Measurements from ENCODE around the gene CACNG3. TPM values are rescaled to one million over a fixed set of nuclear protein-coding genes. Genes with fewer than 3 reads are reported as not detected.

Gene CACNG3
- total RNA-seq, 1 donor: not detected

GRCh38 chr16:24372824-24373223, 116.7 kb downstream of the CACNG3 start:
- Histone ChIP-seq H3K9me3 (ENCODE audit: low read depth, low read length) (peaks cover 2% of the 10 kb centered on the region), H4K20me1 (ENCODE audit: insufficient read depth, low read length) (no peaks in the 10 kb centered on the region), H3K4me1 (ENCODE audit: insufficient read depth, low read length) (no peaks in the 10 kb centered on the region), H3K27ac (ENCODE audit: low read depth, low read length) (no peak overlapping the region), H2AFZ (ENCODE audit: low read length) (no peak overlapping the region), H3K27me3 (ENCODE audit: insufficient read depth, low read length) (no peaks in the 10 kb centered on the region), H3K4me2 (ENCODE audit: insufficient read depth, low read length) (no peak overlapping the region), H3K4me3 (ENCODE audit: insufficient read depth, low read length) (no peak overlapping the region), H3K79me2 (ENCODE audit: insufficient read depth, low read length) (no peaks in the 10 kb centered on the region), H3K36me3 (ENCODE audit: insufficient read depth, low read length) (no peaks in the 10 kb centered on the region)
- TF ChIP-seq CTCF (IDR thresholded peaks at IDR 0.05; ENCODE audit: extremely low read depth, low read depth, low read length): no peak
- DNase-seq (ENCODE audit: insufficient read length, low spot score, missing footprints): no peak

- Histone ChIP-seq H4K20me1 (ENCODE audit: insufficient read depth, low read length) (no peaks in the 10 kb centered on the region), H3K9me3 (ENCODE audit: low read depth, low read length) (no peaks in the 10 kb centered on the region), H3K36me3 (ENCODE audit: insufficient read depth, low read length) (no peaks in the 10 kb centered on the region), H2AFZ (ENCODE audit: low read length) (no peak overlapping the region), H3K4me3 (ENCODE audit: insufficient read depth, low read length) (no peak overlapping the region), H3K79me2 (ENCODE audit: insufficient read depth, low read length) (no peaks in the 10 kb centered on the region), H3K4me1 (ENCODE audit: insufficient read depth, low read length) (no peaks in the 10 kb centered on the region), H3K27me3 (ENCODE audit: insufficient read depth, low read length) (no peaks in the 10 kb centered on the region), H3K27ac (ENCODE audit: low read depth, low read length) (no peak overlapping the region), H3K4me2 (ENCODE audit: insufficient read depth, low read length) (no peak overlapping the region)
- TF ChIP-seq CTCF (IDR thresholded peaks at IDR 0.05; ENCODE audit: extremely low read depth, low read depth, low read length): no peak
- DNase-seq (ENCODE audit: insufficient read length, low spot score, missing footprints): no peak
These were observed 122.9 kb downstream of the CACNG3 start for GRCh38 chr16:24378999-24379398.

GRCh38 chr16:24381470-24382118, 125.5 kb downstream of the CACNG3 start:
- Histone ChIP-seq H3K4me3 (ENCODE audit: insufficient read depth, low read length) (no peak overlapping the region), H3K4me2 (ENCODE audit: insufficient read depth, low read length) (no peak overlapping the region), H3K36me3 (ENCODE audit: insufficient read depth, low read length) (no peaks in the 10 kb centered on the region), H3K79me2 (ENCODE audit: insufficient read depth, low read length) (no peaks in the 10 kb centered on the region), H3K4me1 (ENCODE audit: insufficient read depth, low read length) (no peaks in the 10 kb centered on the region), H3K27me3 (ENCODE audit: insufficient read depth, low read length) (no peaks in the 10 kb centered on the region), H3K9me3 (ENCODE audit: low read depth, low read length) (no peaks in the 10 kb centered on the region), H3K27ac (ENCODE audit: low read depth, low read length) (no peak overlapping the region), H2AFZ (ENCODE audit: low read length) (no peak overlapping the region), H4K20me1 (ENCODE audit: insufficient read depth, low read length) (no peaks in the 10 kb centered on the region)
- no peak for DNase-seq (ENCODE audit: insufficient read length, low spot score, missing footprints)
- no peak for TF ChIP-seq CTCF (IDR thresholded peaks at IDR 0.05; ENCODE audit: extremely low read depth, low read depth, low read length)

GRCh38 chr16:24382762-24383407, 126.8 kb downstream of the CACNG3 start:
- H3K36me3 ChIP-seq (ENCODE audit: insufficient read depth, low read length): no peaks in the 10 kb centered on the region
- no peaks in the 10 kb centered on the region for H3K9me3 ChIP-seq (ENCODE audit: low read depth, low read length)
- H2AFZ ChIP-seq (ENCODE audit: low read length): no peak overlapping the region
- H4K20me1 ChIP-seq (ENCODE audit: insufficient read depth, low read length): no peaks in the 10 kb centered on the region
- TF ChIP-seq CTCF (IDR thresholded peaks at IDR 0.05; ENCODE audit: extremely low read depth, low read depth, low read length): no peak
- no peak overlapping the region for H3K4me3 ChIP-seq (ENCODE audit: insufficient read depth, low read length)
- no peaks in the 10 kb centered on the region for H3K27me3 ChIP-seq (ENCODE audit: insufficient read depth, low read length)
- H3K27ac ChIP-seq (ENCODE audit: low read depth, low read length): no peak overlapping the region
- DNase-seq (ENCODE audit: insufficient read length, low spot score, missing footprints): no peak
- no peak overlapping the region for H3K4me2 ChIP-seq (ENCODE audit: insufficient read depth, low read length)
- H3K79me2 ChIP-seq (ENCODE audit: insufficient read depth, low read length): no peaks in the 10 kb centered on the region
- H3K4me1 ChIP-seq (ENCODE audit: insufficient read depth, low read length): no peaks in the 10 kb centered on the region

Data from osteoblast (primary cell).